GM06990 (cell line): Measurements from ENCODE around the gene LIPJ.

ENCODE experiments used
- DNase-seq: peaks from one replicate; pipeline ENCODE4 v3.0.0-alpha.2; 2011; ENCODE audit not compliant: insufficient read length; ENCODE audit errors: extremely low read depth
- H3K27me3 ChIP-seq: replicated peaks from 2 replicates; pipeline ENCODE4 v1.6.0; 2011; ENCODE audit warnings: low read length; ENCODE audit not compliant: control insufficient read depth, insufficient read depth
- H3K36me3 ChIP-seq: 2 replicates; pipeline ENCODE4 v1.5.1; 2011; ENCODE audit warnings: low read length; ENCODE audit not compliant: control insufficient read depth, insufficient read depth
- H3K4me3 ChIP-seq: replicated peaks from 2 replicates; pipeline ENCODE4 v1.5.1; 2011; ENCODE audit warnings: low read depth, mild to moderate bottlenecking, control low read depth, low read length
- TF ChIP-seq, protein P1 (sequence below): IDR thresholded peaks from 2 replicates; pipeline ENCODE4 v1.5.1; 2011; ENCODE audit warnings: low read length, control low read depth, mild to moderate bottlenecking, inconsistent platforms; ENCODE audit not compliant: insufficient read depth, poor library complexity, severe bottlenecking

The LIPJ gene

GRCh38 chr10:88617772-88618300, 31.3 kb downstream of the LIPJ start:
- TF ChIP-seq, protein P1, sequence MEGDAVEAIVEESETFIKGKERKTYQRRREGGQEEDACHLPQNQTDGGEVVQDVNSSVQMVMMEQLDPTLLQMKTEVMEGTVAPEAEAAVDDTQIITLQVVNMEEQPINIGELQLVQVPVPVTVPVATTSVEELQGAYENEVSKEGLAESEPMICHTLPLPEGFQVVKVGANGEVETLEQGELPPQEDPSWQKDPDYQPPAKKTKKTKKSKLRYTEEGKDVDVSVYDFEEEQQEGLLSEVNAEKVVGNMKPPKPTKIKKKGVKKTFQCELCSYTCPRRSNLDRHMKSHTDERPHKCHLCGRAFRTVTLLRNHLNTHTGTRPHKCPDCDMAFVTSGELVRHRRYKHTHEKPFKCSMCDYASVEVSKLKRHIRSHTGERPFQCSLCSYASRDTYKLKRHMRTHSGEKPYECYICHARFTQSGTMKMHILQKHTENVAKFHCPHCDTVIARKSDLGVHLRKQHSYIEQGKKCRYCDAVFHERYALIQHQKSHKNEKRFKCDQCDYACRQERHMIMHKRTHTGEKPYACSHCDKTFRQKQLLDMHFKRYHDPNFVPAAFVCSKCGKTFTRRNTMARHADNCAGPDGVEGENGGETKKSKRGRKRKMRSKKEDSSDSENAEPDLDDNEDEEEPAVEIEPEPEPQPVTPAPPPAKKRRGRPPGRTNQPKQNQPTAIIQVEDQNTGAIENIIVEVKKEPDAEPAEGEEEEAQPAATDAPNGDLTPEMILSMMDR, result no peak
- Histone ChIP-seq H3K36me3 (no peaks in the 10 kb centered on the region), H3K27me3 (no peaks in the 10 kb centered on the region), H3K4me3 (no peak overlapping the region)
- DNase-seq, result no peak

- Histone ChIP-seq H3K4me3 (no peak overlapping the region), H3K27me3 (no peaks in the 10 kb centered on the region), H3K36me3 (no peaks in the 10 kb centered on the region)
- no peak for DNase-seq
- TF ChIP-seq, protein P1, result no peak
Measured at GRCh38 chr10:88618496-88618895, 31.9 kb downstream of the LIPJ start.

DNA sequence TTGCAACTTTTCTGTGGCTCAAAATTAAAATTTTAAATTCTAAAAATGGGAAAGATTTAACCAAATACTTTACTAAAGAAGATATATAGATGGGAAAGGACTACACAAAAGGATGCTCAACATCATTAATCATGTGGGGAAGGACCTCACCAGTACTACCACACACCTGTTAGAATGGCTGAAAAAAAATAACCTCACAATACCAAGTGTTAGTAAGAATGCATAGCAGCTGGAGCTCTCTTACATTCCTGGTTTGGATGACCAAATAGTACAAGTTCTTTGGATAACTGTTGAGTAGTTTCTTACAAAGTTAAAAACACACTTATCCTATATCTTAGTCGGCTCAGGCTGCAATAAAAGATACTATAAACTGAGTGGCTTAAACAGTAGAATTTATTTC, 33.9 kb downstream of the LIPJ start:
- Histone ChIP-seq H3K36me3 (no peaks in the 10 kb centered on the region), H3K27me3 (no peaks in the 10 kb centered on the region), H3K4me3 (no peak overlapping the region)
- TF ChIP-seq, protein P1, result no peak
- DNase-seq, result no peak

DNA sequence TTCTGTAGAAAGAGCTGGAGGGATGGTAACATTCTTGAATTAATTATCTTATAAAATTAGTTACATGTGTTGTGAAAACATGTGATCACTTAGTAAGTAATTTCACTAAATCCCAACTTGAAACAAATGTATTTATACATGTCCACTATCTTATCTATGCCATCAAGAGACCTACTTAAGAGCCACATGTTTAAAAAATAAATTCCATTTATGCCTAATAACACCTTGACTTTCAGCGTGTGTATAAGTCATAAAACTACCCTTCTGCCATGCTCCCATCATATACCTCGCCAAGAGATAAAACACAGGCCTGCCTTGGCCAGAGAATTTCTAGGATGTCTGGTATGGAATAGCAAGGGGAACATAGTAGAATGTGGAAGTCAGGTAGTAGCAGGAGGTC, 37.3 kb downstream of the LIPJ start:
- no peak for DNase-seq
- Histone ChIP-seq H3K27me3 (no peaks in the 10 kb centered on the region), H3K4me3 (no peak overlapping the region), H3K36me3 (no peaks in the 10 kb centered on the region)
- TF ChIP-seq, protein P1, result no peak

DNA sequence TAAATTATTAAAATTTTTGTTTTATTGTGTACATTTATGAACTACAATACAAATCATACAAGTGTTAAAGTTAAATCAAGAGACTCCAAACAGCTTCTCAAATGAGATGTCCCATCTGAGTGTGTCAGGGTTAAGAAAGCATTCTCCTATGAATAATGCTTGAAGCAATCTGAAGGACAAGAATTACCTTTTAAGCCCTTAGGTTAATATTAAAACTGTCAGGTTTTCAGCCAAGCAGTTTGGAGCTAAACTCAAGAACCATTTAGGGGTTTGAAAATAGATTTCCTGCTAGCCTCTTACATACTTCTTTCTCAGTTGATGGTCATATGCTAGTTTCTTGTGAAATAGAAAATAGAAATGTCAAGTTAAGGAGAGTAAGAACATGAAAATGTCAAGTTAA, 38.3 kb downstream of the LIPJ start:
- TF ChIP-seq, protein P1, result no peak
- Histone ChIP-seq H3K4me3 (no peak overlapping the region), H3K36me3 (no peaks in the 10 kb centered on the region), H3K27me3 (no peaks in the 10 kb centered on the region)
- no peak for DNase-seq

DNA sequence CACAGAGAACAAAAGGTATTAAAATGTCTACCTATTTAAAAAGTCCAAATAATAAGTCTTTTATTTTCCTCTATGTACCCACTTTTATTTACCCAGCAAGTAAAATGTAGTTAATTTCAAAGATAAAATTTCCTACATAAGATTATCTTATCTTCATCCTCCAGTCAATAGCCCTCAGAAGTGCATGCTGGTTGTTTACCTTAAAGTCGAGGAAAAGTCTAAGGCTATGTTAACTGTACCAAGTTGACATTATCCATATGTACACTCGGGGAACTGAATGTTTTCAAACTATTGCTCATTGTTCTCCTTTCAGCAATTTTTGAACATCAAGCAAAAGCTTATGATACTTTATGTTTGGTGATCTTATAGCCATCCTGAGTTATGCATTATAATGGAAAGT, 53.6 kb downstream of the LIPJ start:
- no peak for DNase-seq
- H3K36me3 ChIP-seq, result no peaks in the 10 kb centered on the region
- TF ChIP-seq, protein P1, result no peak
- H3K27me3 ChIP-seq, result no peaks in the 10 kb centered on the region
- no peak overlapping the region for H3K4me3 ChIP-seq
